Fibroblast of skin of left quadriceps (primary cell): Measurements from ENCODE around the gene SPINK5.

Experiments used
- DNase-seq, 2 experiments: peaks; one replicate each; pipeline ENCODE4 v3.0.0-alpha.2; 2013; ENCODE audit warnings: low read depth in 2 of 2

SPINK5 gene

GRCh38 chr5:148176480-148176879 lies 112.7 kb downstream of the SPINK5 start:
- no peak for DNase-seq

GRCh38 chr5:148177207-148177606 lies 113.4 kb downstream of the SPINK5 start:
- DNase-seq = no peak

GRCh38 chr5:148179234-148179824 lies 115.5 kb downstream of the SPINK5 start:
- DNase-seq = peak; percentile 21 to 22

GRCh38 chr5:148186248-148187003 lies 122.6 kb downstream of the SPINK5 start:
- DNase-seq = no peak
